ENCODE data around the gene TYMP.
A peak's percentile ranks its signal among the peaks of the same experiment; 100 is the strongest.

Gene TYMP

GRCh38 chr22:50546326-50547262 lies 16.8 kb upstream of the TYMP start:
- peaks cover 6% of the 10 kb centered on the region; the same call in 1 of the 2 replicates for H3K4me1 ChIP-seq (ENCODE audit: low read length)
- no peak for DNase-seq
- H4K20me1 ChIP-seq (ENCODE audit: insufficient read depth, low read length): no peaks in the 10 kb centered on the region
- H3K27me3 ChIP-seq (replicated peaks; ENCODE audit: insufficient read depth, low read length): peaks cover 25% of the 10 kb centered on the region
- no peak overlapping the region for H3K27ac ChIP-seq (ENCODE audit: low read length)
- TF ChIP-seq EZH2 (optimal IDR thresholded peaks at IDR 0.05; ENCODE audit: low read depth, low read length) (no peak), EZH2phosphoT487 (IDR thresholded peaks at IDR 0.05; ENCODE audit: low read length) (no peak), CTCF (IDR thresholded peaks at IDR 0.05; ENCODE audit: low read length) (no peak)
- no peaks in the 10 kb centered on the region for H3K79me2 ChIP-seq (ENCODE audit: low read length)
- H3K9me2 ChIP-seq (replicated peaks; ENCODE audit: insufficient read depth, low read length): no peaks in the 10 kb centered on the region
- no peaks in the 10 kb centered on the region for H3K9me3 ChIP-seq (replicated peaks; ENCODE audit: insufficient read depth, low read length)
- H3K4me2 ChIP-seq (ENCODE audit: low read depth, low read length): no peak overlapping the region
- no peaks in the 10 kb centered on the region for H3K36me3 ChIP-seq (replicated peaks; ENCODE audit: insufficient read depth, low read length)
- peaks cover 12% of the 10 kb centered on the region; the same call in 1 of the 2 replicates for H3F3A ChIP-seq (ENCODE audit: insufficient read depth, low read length)
- H3K4me3 ChIP-seq (ENCODE audit: low read length): no peak overlapping the region
- H3K9ac ChIP-seq (ENCODE audit: low read length): no peak overlapping the region
- no peak overlapping the region for H2AFZ ChIP-seq (ENCODE audit: low read length)

- H3K9ac ChIP-seq (ENCODE audit: low read length): no peak within 1 kb of the TSS
- no peak within 1 kb of the TSS for H3K27ac ChIP-seq (ENCODE audit: low read length)
- no peak within 1 kb of the TSS for H3K4me3 ChIP-seq (ENCODE audit: low read length)
- no peaks in the 10 kb centered on the region for H3K9me3 ChIP-seq (replicated peaks; ENCODE audit: insufficient read depth, low read length)
- no peaks in the 10 kb centered on the region for H3K79me2 ChIP-seq (ENCODE audit: low read length)
- peaks cover 25% of the 10 kb centered on the region for H3K27me3 ChIP-seq (replicated peaks; ENCODE audit: insufficient read depth, low read length)
- H2AFZ ChIP-seq (ENCODE audit: low read length): peak within 1 kb of the TSS; percentile 62; the same call in 1 of the 2 replicates
- no peaks in the 10 kb centered on the region for H4K20me1 ChIP-seq (ENCODE audit: insufficient read depth, low read length)
- peaks cover 8% of the 10 kb centered on the region; the same call in 1 of the 2 replicates for H3K4me1 ChIP-seq (ENCODE audit: low read length)
- H3K4me2 ChIP-seq (ENCODE audit: low read depth, low read length): peak within 1 kb of the TSS; percentile 63; the same call in 1 of the 2 replicates
- DNase-seq: no peak
- no peak for TF ChIP-seq EZH2 (optimal IDR thresholded peaks at IDR 0.05; ENCODE audit: low read depth, low read length)
- peaks cover 15% of the 10 kb centered on the region; the same call in 1 of the 2 replicates for H3F3A ChIP-seq (ENCODE audit: insufficient read depth, low read length)
- no peaks in the 10 kb centered on the region for H3K9me2 ChIP-seq (replicated peaks; ENCODE audit: insufficient read depth, low read length)
- H3K36me3 ChIP-seq (replicated peaks; ENCODE audit: insufficient read depth, low read length): no peaks in the 10 kb centered on the region
These were observed 15.9 kb upstream of the TYMP start, which contains the start of gene KLHDC7B for GRCh38 chr22:50545522-50546325. TSS of gene KLHDC7B (plus strand) at chr22:50545899. CDS start at chr22:50546244, 345 bp downstream.

GRCh38 chr22:50544746-50545253 lies 15.0 kb upstream of the TYMP start:
- no peak for DNase-seq
- TF ChIP-seq EZH2phosphoT487 (IDR thresholded peaks at IDR 0.05; ENCODE audit: low read length): no peak
- no peak for TF ChIP-seq EZH2 (optimal IDR thresholded peaks at IDR 0.05; ENCODE audit: low read depth, low read length)
- TF ChIP-seq CTCF (IDR thresholded peaks at IDR 0.05; ENCODE audit: low read length): no peak
- Histone ChIP-seq H3F3A (ENCODE audit: insufficient read depth, low read length) (peaks cover 22% of the 10 kb centered on the region), H4K20me1 (ENCODE audit: insufficient read depth, low read length) (no peaks in the 10 kb centered on the region), H3K4me2 (ENCODE audit: low read depth, low read length) (peak overlapping the region; percentile 63), H3K4me3 (ENCODE audit: low read length) (peak overlapping the region; percentile 24; the same call in 1 of the 2 replicates), H3K79me2 (ENCODE audit: low read length) (no peaks in the 10 kb centered on the region), H3K9ac (ENCODE audit: low read length) (no peak overlapping the region), H3K9me2 (replicated peaks; ENCODE audit: insufficient read depth, low read length) (no peaks in the 10 kb centered on the region), H3K27ac (ENCODE audit: low read length) (no peak overlapping the region), H3K27me3 (replicated peaks; ENCODE audit: insufficient read depth, low read length) (peaks cover 25% of the 10 kb centered on the region), H3K36me3 (replicated peaks; ENCODE audit: insufficient read depth, low read length) (no peaks in the 10 kb centered on the region), H2AFZ (ENCODE audit: low read length) (peak overlapping the region; percentile 62), H3K4me1 (ENCODE audit: low read length) (peaks cover 16% of the 10 kb centered on the region; the same call in 1 of the 2 replicates), H3K9me3 (replicated peaks; ENCODE audit: insufficient read depth, low read length) (no peaks in the 10 kb centered on the region)
